GM12878 (cell line): Measurements from ENCODE around the gene PPP1R14D. TPM values are rescaled to one million over a fixed set of nuclear protein-coding genes. Genes with fewer than 3 reads are reported as not detected.

ENCODE experiments used
- ATAC-seq: fragments of 200-7000 bp; cut with Tn5 transposase; 3 replicates; pipeline ENCODE4 v1.9.1; 2020; ENCODE audit warnings: mild to moderate bottlenecking, moderate library complexity
- BruUV-seq: library from RNA; stranded (reverse); fragments of 400-500 nt; replicated peaks from 2 replicates; lab custom pipeline; 2021; lab: Mats Ljungman, UMichigan
- CTCF ChIA-PET: fragments of 300-600 bp; sonication (Branson Sonifier 250); formaldehyde crosslinking; extraction: SDS; loops from one replicate; lab custom pipeline; 2021; ENCODE audit warnings: inconsistent platforms; lab: Yijun Ruan, JAX
- POLR2A ChIA-PET: fragments of 350-600 bp; formaldehyde crosslinking; extraction: SDS; loops from one replicate; lab custom pipeline; 2021; ENCODE audit warnings: inconsistent platforms; lab: Charles Lee
- RAD21 ChIA-PET: fragments of 300-600 bp; sonication (Branson Sonifier 250); formaldehyde crosslinking; loops from one replicate; lab custom pipeline; 2023; ENCODE audit warnings: antibody characterized with exemption; ENCODE audit not compliant: unreplicated experiment; lab: Charles Lee
- SMC1A ChIA-PET: fragments of 300-600 bp; sonication (Branson Sonifier 250); formaldehyde crosslinking; loops from one replicate; lab custom pipeline; 2023; ENCODE audit not compliant: unreplicated experiment, uncharacterized antibody; lab: Charles Lee
- DNase-seq: peaks from one replicate; pipeline ENCODE4 v3.0.0-alpha.2; 2011; ENCODE audit warnings: low read depth, low spot score
- FAIRE-seq: peaks from 3 replicates; lab custom pipeline; 2011; peaks lifted over from hg19 to GRCh38; lab: Jason Lieb, UNC
- H2AFZ ChIP-seq: 2 replicates; pipeline ENCODE4 v1.6.0; 2011; ENCODE audit warnings: low read depth, low read length, control low read depth; ENCODE audit not compliant: control insufficient read depth
- H3K27ac ChIP-seq: 2 replicates; pipeline ENCODE4 v1.5.1; 2011; ENCODE audit warnings: control low read depth; ENCODE audit not compliant: control insufficient read depth, insufficient read depth
- H3K27me3 ChIP-seq, 2 experiments: replicated peaks in 1 of 2; 2 replicates each; pipeline versions ENCODE4 v1.6.0 to v1.6.1; 2011; ENCODE audit warnings: low read length in 1 of 2; ENCODE audit not compliant: control insufficient read depth in 2 of 2, insufficient read depth in 2 of 2
- H3K36me3 ChIP-seq, 2 experiments: 2 replicates each; pipeline ENCODE4 v1.5.1; 2011; ENCODE audit warnings: low read length in 1 of 2; ENCODE audit not compliant: control insufficient read depth in 2 of 2, insufficient read depth in 2 of 2
- H3K4me1 ChIP-seq: 2 replicates; pipeline ENCODE4 v1.6.1; 2011; ENCODE audit warnings: mild to moderate bottlenecking, low read length, moderate library complexity, mixed read lengths; ENCODE audit not compliant: control insufficient read depth, insufficient read depth
- H3K4me2 ChIP-seq: 2 replicates; pipeline ENCODE4 v1.6.0; 2011; ENCODE audit warnings: control low read depth; ENCODE audit not compliant: control insufficient read depth, insufficient read depth
- H3K4me3 ChIP-seq: fragments of 200-600 bp; sonication (generic); 2 replicates; pipeline ENCODE4 v1.5.1; 2016
- H3K79me2 ChIP-seq: 2 replicates; pipeline ENCODE4 v1.6.0; 2011; ENCODE audit warnings: low read length; ENCODE audit not compliant: control insufficient read depth, insufficient read depth
- H3K9ac ChIP-seq: 2 replicates; pipeline ENCODE4 v1.8.0; 2011; ENCODE audit warnings: low read length, control low read depth, mixed read lengths; ENCODE audit not compliant: control insufficient read depth, insufficient read depth
- H3K9me3 ChIP-seq: replicated peaks from 3 replicates; pipeline ENCODE4 v1.5.1; 2011; ENCODE audit warnings: mild to moderate bottlenecking, low read length; ENCODE audit not compliant: control insufficient read depth, insufficient read depth
- H4K20me1 ChIP-seq: 2 replicates; pipeline ENCODE4 v1.6.0; 2011; ENCODE audit not compliant: control insufficient read depth, insufficient read depth
- CBX3 ChIP-seq: fragments of 200-600 bp; sonication (generic); IDR thresholded peaks from 2 replicates; pipeline ENCODE4 v1.6.1; 2016; ENCODE audit warnings: low read depth, borderline replicate concordance
- EGR1 ChIP-seq, 2 experiments: IDR thresholded peaks; 1 replicate in 1 of 2; 2 replicates in 1 of 2; pipeline ENCODE4 v1.6.1; 2011 to 2012; ENCODE audit warnings: low read depth in 2 of 2, low read length in 2 of 2, borderline replicate concordance in 1 of 2, mild to moderate bottlenecking in 1 of 2, moderate library complexity in 1 of 2
- EP300 ChIP-seq, 2 experiments: fragments of 150-350 bp in 1 of 2; IDR thresholded peaks; 2 replicates each; pipeline ENCODE4 v1.6.1; 2011 to 2012; ENCODE audit warnings: low read depth in 2 of 2, low read length in 2 of 2, borderline replicate concordance in 1 of 2, improper control_type of control experiment in 1 of 2, inconsistent platforms in 1 of 2; ENCODE audit not compliant: control insufficient read depth in 1 of 2
- FOXM1 ChIP-seq: IDR thresholded peaks from 2 replicates; pipeline ENCODE4 v1.6.1; 2012; ENCODE audit warnings: low read depth, mild to moderate bottlenecking, inconsistent platforms, low read length, moderate library complexity
- HDGF ChIP-seq: fragments of 450-650 bp; IDR thresholded peaks from 2 replicates; pipeline ENCODE4 v1.6.1; 2016; ENCODE audit warnings: antibody characterized with exemption
- MTA2 ChIP-seq: fragments of 450-650 bp; IDR thresholded peaks from 2 replicates; pipeline ENCODE4 v1.6.1; 2016; ENCODE audit warnings: low read depth, mild to moderate bottlenecking, moderate library complexity
- MXI1 ChIP-seq: fragments of 150-350 bp; IDR thresholded peaks from 2 replicates; pipeline ENCODE4 v1.6.1; 2011; ENCODE audit warnings: low read depth, mild to moderate bottlenecking, inconsistent platforms, low read length, improper control_type of control experiment
- NFIC ChIP-seq: IDR thresholded peaks from 2 replicates; pipeline ENCODE4 v1.6.1; 2012; ENCODE audit warnings: low read depth, mild to moderate bottlenecking, inconsistent platforms, low read length, moderate library complexity
- PAX5 ChIP-seq: IDR thresholded peaks from 2 replicates; pipeline ENCODE4 v1.6.1; 2011; ENCODE audit warnings: low read depth, low read length, borderline replicate concordance
- POLR2A ChIP-seq: IDR thresholded peaks from 2 replicates; pipeline ENCODE4 v1.6.1; 2011; ENCODE audit warnings: low read depth, mild to moderate bottlenecking, low read length
- RB1 ChIP-seq: fragments of 450-650 bp; formaldehyde crosslinking; IDR thresholded peaks from 2 replicates; pipeline ENCODE4 v1.6.1; 2017; ENCODE audit warnings: mild to moderate bottlenecking, borderline replicate concordance
- RELA ChIP-seq: fragments of 450-650 bp; IDR thresholded peaks from 2 replicates; pipeline ENCODE4 v1.8.0; 2014; ENCODE audit warnings: borderline replicate concordance; ENCODE audit not compliant: partially characterized antibody
- SIX5 ChIP-seq: IDR thresholded peaks from 2 replicates; pipeline ENCODE4 v1.6.1; 2011; ENCODE audit warnings: mild to moderate bottlenecking, low read depth, low read length, moderate library complexity; ENCODE audit not compliant: severe bottlenecking
- SP1 ChIP-seq: IDR thresholded peaks from one replicate; pipeline ENCODE4 v1.6.1; 2011; ENCODE audit warnings: low read depth, low read length
- TAF1 ChIP-seq: IDR thresholded peaks from 2 replicates; pipeline ENCODE4 v1.6.1; 2011; ENCODE audit warnings: mild to moderate bottlenecking, low read depth, low read length, borderline replicate concordance
- ZNF207 ChIP-seq: fragments of 450-650 bp; IDR thresholded peaks from 2 replicates; pipeline ENCODE4 v1.6.1; 2014; ENCODE audit warnings: antibody characterized with exemption, mild to moderate bottlenecking, borderline replicate concordance
- ZZZ3 ChIP-seq: IDR thresholded peaks from 2 replicates; pipeline ENCODE4 v1.6.1; 2011; ENCODE audit warnings: low read depth; ENCODE audit not compliant: control insufficient read depth, insufficient read length
- WGBS: methylation state at CpG from one replicate; pipeline ENCODE4 v1.1.6; 2016; ENCODE audit warnings: low lambda C conversion rate; ENCODE audit not compliant: insufficient replicate concordance, insufficient coverage; ENCODE audit errors: missing lambda C conversion rate; 5-methylcytosine and 5-hydroxymethylcytosine counted together
- in situ Hi-C: fragments of 300-500 bp; cut with MboI; formaldehyde crosslinking; loops from 9 replicates; pipeline ENCODE4 v1.14.3; 2018; ENCODE audit warnings: mixed read lengths
- intact Hi-C: fragments of 100-400 bp; cut with micrococcal nuclease; formaldehyde crosslinking; loops from one replicate; pipeline ENCODE4 v1.14.2; 2022; ENCODE audit not compliant: unreplicated experiment
- polyA plus RNA-seq, 11 experiments: library from polyadenylated mRNA; depleted of rRNA in 4 of 11; unstranded in 6 of 11; stranded (reverse) in 5 of 11; fragments of >200 nt; fragmentation: Nextera tagmentation in 4 of 11; fragmentation: Illumina TruSeq in 1 of 11; extraction: Ambion mirVana in 4 of 11; extraction: Trizol in 1 of 11; gene quantifications; 1 replicate in 1 of 11; 2 replicates in 10 of 11; pipeline versions ENCODE4 v1.2.1 to v1.2.3, GENCODE V29; 2011 to 2016; ENCODE audit warnings: inconsistent platforms in 2 of 11, missing spikeins in 2 of 11, low read depth in 1 of 11
- total RNA-seq, 4 experiments: library from RNA; depleted of rRNA in 3 of 4; stranded (reverse); fragments of >200 nt in 3 of 4; fragmentation: Illumina TruSeq in 1 of 4; extraction: Trizol in 1 of 4; gene quantifications; 2 replicates each; pipeline versions ENCODE4 v1.2.1 to v1.2.3, GENCODE V29; 2013 to 2021
- TF ChIP-seq, protein P1 (sequence below): fragments of 450-650 bp; IDR thresholded peaks from 2 replicates; pipeline ENCODE4 v1.6.1; 2016; ENCODE audit warnings: mild to moderate bottlenecking, moderate library complexity, borderline replicate concordance

Gene PPP1R14D
- total and polyA plus RNA-seq, 10 of the 15 experiments (the other 5 are each of a cell fraction or from before 2014, with no cell fraction given), result 0.10 TPM; not detected in 9

DNA sequence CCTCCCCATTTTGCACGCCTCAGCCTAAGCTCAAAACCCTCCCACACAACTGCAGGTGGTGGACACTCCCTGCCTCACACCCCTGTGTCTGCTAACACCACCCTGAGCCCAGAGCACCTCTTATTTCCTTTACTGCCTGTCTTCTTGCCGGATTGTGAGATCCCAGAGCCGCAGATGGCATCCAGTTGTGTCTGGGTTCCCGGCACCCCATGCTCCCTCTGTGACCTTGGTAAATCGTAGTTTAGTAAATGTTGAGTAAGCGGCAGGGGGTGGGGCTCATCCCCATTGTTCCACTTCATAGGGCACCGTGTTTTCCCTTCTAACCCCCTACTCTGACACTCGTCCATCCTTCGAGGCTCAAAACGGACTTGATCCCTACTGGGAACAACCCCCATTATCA, 30.2 kb upstream of the PPP1R14D start (continued):
- no peak for TF ChIP-seq SIX5
- no peak for TF ChIP-seq RB1
- no peak for TF ChIP-seq PAX5
- no peak for TF ChIP-seq CBX3
- no peak for TF ChIP-seq FOXM1
- no peak for TF ChIP-seq MXI1
- TF ChIP-seq TAF1, result no peak
- TF ChIP-seq POLR2A, result no peak
- no peak for TF ChIP-seq ZNF207
- TF ChIP-seq, all 136 proteins: peak for 0

DNA sequence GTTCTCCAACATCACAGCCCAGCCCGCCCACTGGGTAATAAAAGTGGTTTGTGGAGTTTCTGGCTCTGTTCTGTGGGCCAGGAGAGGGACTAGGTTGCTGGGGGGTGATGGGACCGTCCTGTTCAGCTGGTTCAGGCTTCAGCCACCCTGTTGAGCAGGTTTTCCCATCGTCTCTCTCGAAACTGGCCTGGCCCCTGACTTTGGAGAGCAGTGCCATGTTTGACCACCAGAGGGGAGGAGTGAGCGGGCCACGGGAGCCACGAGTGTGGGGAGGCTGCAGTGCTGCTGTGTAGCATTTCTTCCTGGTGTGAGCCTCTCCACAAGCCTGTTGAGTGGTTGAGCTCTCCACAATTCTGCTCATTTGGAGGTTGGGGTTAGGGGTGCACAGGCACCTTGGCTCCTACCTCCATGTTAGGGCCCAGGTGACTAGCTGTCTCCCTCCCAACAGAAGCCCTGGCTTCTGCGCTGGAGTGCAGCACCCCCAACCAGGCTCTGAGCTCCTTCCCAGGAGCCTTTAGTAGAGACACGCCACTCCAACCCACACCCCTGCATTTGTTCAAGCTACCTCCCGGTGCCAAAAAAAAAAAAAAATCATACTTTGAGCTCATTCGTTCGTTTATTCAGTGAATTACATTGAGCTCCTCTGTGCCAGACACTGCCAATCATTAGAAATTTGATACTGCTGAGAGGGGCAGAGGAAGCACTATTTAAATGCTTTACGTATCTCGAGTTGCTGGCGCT, 29.3 kb upstream of the PPP1R14D start:
- in situ Hi-C loops (loop anchor here (5.0 kb wide), 1 partner anchor 35 kb away; the partner anchor contains the start of gene VPS18), intact Hi-C loops (loop anchor here (1.0 to 2.0 kb wide), 2 partner anchors 15 to 37 kb away; partner anchors contain the start of gene VPS18)
- no TSS peak for BruUV-seq
- no peak for TF ChIP-seq EGR1 (IDR thresholded peaks at IDR 0.05; ENCODE audit: borderline replicate concordance in 1 of 2, low read depth in 2 of 2, low read length in 2 of 2)
- TF ChIP-seq ZZZ3, result no peak
- TF ChIP-seq RELA, result peak; percentile 29
- TF ChIP-seq HDGF, result peak; percentile 75
- TF ChIP-seq EP300 (IDR thresholded peaks at IDR 0.05; ENCODE audit: borderline replicate concordance in 1 of 2, control insufficient read depth in 1 of 2, low read depth in 2 of 2, low read length in 2 of 2), result no peak
- peak; percentile 41; the same call in 1 of the 2 replicates for TF ChIP-seq ZNF207
- TF ChIP-seq MTA2, result no peak
- TF ChIP-seq NFIC, result no peak
- TF ChIP-seq, protein P1, sequence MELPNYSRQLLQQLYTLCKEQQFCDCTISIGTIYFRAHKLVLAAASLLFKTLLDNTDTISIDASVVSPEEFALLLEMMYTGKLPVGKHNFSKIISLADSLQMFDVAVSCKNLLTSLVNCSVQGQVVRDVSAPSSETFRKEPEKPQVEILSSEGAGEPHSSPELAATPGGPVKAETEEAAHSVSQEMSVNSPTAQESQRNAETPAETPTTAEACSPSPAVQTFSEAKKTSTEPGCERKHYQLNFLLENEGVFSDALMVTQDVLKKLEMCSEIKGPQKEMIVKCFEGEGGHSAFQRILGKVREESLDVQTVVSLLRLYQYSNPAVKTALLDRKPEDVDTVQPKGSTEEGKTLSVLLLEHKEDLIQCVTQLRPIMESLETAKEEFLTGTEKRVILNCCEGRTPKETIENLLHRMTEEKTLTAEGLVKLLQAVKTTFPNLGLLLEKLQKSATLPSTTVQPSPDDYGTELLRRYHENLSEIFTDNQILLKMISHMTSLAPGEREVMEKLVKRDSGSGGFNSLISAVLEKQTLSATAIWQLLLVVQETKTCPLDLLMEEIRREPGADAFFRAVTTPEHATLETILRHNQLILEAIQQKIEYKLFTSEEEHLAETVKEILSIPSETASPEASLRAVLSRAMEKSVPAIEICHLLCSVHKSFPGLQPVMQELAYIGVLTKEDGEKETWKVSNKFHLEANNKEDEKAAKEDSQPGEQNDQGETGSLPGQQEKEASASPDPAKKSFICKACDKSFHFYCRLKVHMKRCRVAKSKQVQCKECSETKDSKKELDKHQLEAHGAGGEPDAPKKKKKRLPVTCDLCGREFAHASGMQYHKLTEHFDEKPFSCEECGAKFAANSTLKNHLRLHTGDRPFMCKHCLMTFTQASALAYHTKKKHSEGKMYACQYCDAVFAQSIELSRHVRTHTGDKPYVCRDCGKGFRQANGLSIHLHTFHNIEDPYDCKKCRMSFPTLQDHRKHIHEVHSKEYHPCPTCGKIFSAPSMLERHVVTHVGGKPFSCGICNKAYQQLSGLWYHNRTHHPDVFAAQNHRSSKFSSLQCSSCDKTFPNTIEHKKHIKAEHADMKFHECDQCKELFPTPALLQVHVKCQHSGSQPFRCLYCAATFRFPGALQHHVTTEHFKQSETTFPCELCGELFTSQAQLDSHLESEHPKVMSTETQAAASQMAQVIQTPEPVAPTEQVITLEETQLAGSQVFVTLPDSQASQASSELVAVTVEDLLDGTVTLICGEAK, result no peak
- no peak for TF ChIP-seq SP1

More for the DNA sequence above, 29.3 kb upstream of the PPP1R14D start:
- peaks cover 4% of the 10 kb centered on the region for H3K4me1 ChIP-seq
- FAIRE-seq, result peak; percentile 88
- no peaks in the 10 kb centered on the region for H3K9me3 ChIP-seq
- no peaks in the 10 kb centered on the region for H3K27me3 ChIP-seq
- H3K79me2 ChIP-seq, result no peaks in the 10 kb centered on the region
- no peak overlapping the region for H3K4me2 ChIP-seq
- RAD21 ChIA-PET, result interaction anchor here (0.7 to 4.0 kb wide), 22 partner anchors 8 to 759 kb away, joined by 3 to 41 read pairs (median 4); partner anchors contain the start of genes C15orf62, DNAJC17, INO80 and RAD51
- WGBS, result 29% methylated on average over 15 of the region's 15 CpGs
- no peaks in the 10 kb centered on the region for H4K20me1 ChIP-seq
- no peak overlapping the region for H3K9ac ChIP-seq
- POLR2A ChIA-PET, result interaction anchor here (0.5 to 2.5 kb wide), 13 partner anchors 10 to 941 kb away, joined by 3 to 17 read pairs (median 4); partner anchors contain the start of genes DNAJC17 and ZFYVE19
- DNase-seq, result no peak
- no peak overlapping the region for H3K4me3 ChIP-seq
- CTCF ChIA-PET, result interaction anchor here (0.6 to 7.5 kb wide), 40 partner anchors 11 to 1104 kb away, joined by 3 to 140 read pairs (median 4); partner anchors contain the start of genes C15orf62, DNAJC17, GCHFR and RAD51
- peak; percentile 89 for ATAC-seq
- H3K27ac ChIP-seq, result no peak overlapping the region
- peak overlapping the region; percentile 67 for H2AFZ ChIP-seq
- SMC1A ChIA-PET, result interaction anchor here (0.6 to 8.5 kb wide), 20 partner anchors 10 to 163 kb away, joined by 3 to 290 read pairs (median 6); partner anchors contain the start of genes PPP1R14D, RAD51, RHOV and SPINT1
- H3K36me3 ChIP-seq, result peaks cover 0 to 2% of the 10 kb centered on the region in 2 experiments; a peak in 2 of 4 replicates
